GM23338 (cell line): Measurements from ENCODE around the gene SELPLG.

ENCODE experiments used
- CTCF ChIP-seq, 2 experiments: fragments of 200-600 bp in 1 of 2; sonication (generic) in 1 of 2; conservative IDR thresholded peaks; 2 replicates each; pipeline versions ENCODE4 v1.5.1 to v1.6.1; 2016 to 2017; ENCODE audit warnings: antibody characterized with exemption in 2 of 2, low read depth in 2 of 2, mild to moderate bottlenecking in 2 of 2, moderate library complexity in 1 of 2
- EZH2phosphoT487 ChIP-seq: fragments of 200-600 bp; sonication (generic); IDR thresholded peaks from one replicate; pipeline ENCODE4 v1.8.1; 2018; ENCODE audit warnings: antibody characterized with exemption; ENCODE audit not compliant: unreplicated experiment
- ZNF331 ChIP-seq: fragments of 250-450 bp; sonication (Bioruptor Pico); IDR thresholded peaks from 2 replicates; pipeline ENCODE4 v1.5.0; 2020; ENCODE audit warnings: low read depth, mild to moderate bottlenecking, moderate library complexity

- TF ChIP-seq CTCF (conservative IDR thresholded peaks at IDR 0.05; ENCODE audit: low read depth in 2 of 2) (no peak), ZNF331 (CRISPR knock-in tag) (no peak), EZH2phosphoT487 (no peak)
Observed at GRCh38 chr12:108665608-108666202, 32.0 kb upstream of the SELPLG start.
